GM18861 (cell line): ENCODE results near the gene ARFGAP3.

Experiments
- ATAC-seq: cut with Tn5 transposase; IDR thresholded peaks from one replicate; pipeline ENCODE4 v1.9.1; 2021; ENCODE audit not compliant: unreplicated experiment

ARFGAP3 gene, protein sequence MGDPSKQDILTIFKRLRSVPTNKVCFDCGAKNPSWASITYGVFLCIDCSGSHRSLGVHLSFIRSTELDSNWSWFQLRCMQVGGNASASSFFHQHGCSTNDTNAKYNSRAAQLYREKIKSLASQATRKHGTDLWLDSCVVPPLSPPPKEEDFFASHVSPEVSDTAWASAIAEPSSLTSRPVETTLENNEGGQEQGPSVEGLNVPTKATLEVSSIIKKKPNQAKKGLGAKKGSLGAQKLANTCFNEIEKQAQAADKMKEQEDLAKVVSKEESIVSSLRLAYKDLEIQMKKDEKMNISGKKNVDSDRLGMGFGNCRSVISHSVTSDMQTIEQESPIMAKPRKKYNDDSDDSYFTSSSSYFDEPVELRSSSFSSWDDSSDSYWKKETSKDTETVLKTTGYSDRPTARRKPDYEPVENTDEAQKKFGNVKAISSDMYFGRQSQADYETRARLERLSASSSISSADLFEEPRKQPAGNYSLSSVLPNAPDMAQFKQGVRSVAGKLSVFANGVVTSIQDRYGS

GRCh38 chr22:42856865-42857704 lies at the start of gene ARFGAP3:
ARFGAP3 (minus strand) TSS chr22:42857273; CDS start chr22:42857182, 91 bp downstream.
- peak; percentile 69 for ATAC-seq

GRCh38 chr22:42905702-42906183 lies 48.7 kb upstream of the ARFGAP3 start:
- no peak for ATAC-seq

DNA sequence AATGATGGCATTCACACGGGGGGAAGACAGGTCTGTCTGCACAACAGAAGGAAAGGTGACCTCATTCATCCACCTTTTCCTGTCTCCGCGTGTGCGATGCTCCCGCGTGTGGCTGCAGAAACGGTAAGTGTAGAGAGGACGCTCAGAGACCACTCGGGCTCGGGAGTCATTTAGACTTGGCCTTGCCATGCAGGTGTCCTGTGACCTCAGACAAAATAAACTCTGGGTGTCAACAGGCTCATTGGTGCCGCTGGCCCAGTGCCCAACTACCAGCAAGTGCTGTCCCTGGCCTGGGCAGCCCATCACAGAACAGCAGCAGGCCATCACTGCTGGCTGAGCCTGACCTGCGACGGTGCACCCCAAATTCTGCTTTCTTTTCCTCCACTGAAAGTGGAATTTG lies 48.1 kb upstream of the ARFGAP3 start:
- ATAC-seq: no peak

- ATAC-seq: no peak
These were observed 47.0 kb upstream of the ARFGAP3 start for GRCh38 chr22:42904050-42904449.

- no peak for ATAC-seq
These were observed 45.9 kb upstream of the ARFGAP3 start for GRCh38 chr22:42902875-42903510.

GRCh38 chr22:42901790-42902508 lies 44.9 kb upstream of the ARFGAP3 start:
- no peak for ATAC-seq

- ATAC-seq: no peak
These were observed 40.9 kb upstream of the ARFGAP3 start for GRCh38 chr22:42897960-42898359.

- ATAC-seq: no peak
These were observed 38.5 kb upstream of the ARFGAP3 start for GRCh38 chr22:42895541-42895981.

GRCh38 chr22:42895087-42895486 lies 38.0 kb upstream of the ARFGAP3 start:
- no peak for ATAC-seq

DNA sequence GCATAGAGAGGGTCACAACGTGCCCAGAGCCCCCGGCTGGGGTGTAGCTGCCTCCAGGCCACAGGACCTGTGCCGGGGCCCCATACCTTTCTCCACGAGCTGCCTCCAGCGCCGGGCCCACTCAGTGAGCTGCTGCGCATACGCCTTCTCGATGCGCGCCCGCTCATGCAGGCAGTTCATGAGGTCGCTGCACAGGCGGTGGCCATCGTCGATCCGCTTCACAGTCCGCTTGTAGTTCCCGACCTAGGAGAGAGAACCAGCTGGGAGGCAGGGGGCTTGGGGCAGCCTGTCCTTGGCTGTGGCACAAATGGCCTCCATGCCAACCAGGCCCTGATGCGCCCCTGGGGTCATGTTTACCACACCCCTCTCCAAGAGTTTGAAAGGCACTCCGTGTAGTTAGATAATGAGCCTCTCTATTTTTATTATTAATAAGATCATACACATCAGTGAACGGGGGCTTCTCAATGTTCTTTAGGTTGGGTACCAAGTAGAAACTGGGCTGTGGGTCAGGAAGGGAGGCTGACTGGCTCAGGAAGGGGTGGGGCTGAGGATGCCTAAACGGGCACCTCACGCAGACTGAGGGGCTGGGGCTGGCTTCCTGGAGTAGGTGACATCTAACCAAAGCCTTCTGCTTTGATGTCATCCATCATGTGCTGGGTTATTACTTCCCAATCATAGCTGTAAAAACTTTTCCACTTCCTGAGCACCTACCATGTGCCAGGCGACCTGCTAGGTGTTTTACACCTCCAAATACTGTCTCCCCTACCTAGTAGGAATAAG lies 36.5 kb upstream of the ARFGAP3 start:
- ATAC-seq: no peak

- ATAC-seq: no peak
These were observed 35.7 kb upstream of the ARFGAP3 start for GRCh38 chr22:42892571-42893316.

GRCh38 chr22:42892156-42892555 lies 35.1 kb upstream of the ARFGAP3 start:
- ATAC-seq: no peak

DNA sequence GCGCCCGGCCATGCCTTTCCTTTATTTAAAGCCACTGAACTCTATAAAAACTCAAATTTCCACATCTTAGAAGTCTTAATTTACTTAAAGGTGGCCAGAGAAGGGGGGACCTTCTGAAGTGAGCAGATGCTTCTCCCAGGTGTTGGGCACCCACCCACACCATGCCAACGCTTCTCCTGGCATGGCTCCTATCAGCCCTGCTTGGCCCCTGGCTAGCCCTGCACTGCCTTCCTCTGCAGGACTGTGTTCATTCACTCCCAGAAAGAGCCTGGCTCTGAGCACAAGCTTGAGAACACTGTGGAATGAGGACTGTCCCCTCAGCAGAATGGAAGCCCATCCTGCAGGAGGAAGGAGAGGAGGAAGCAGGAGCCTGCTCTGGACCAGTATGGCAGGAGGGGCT lies 34.6 kb upstream of the ARFGAP3 start:
- no peak for ATAC-seq

- no peak for ATAC-seq
These were observed 33.9 kb upstream of the ARFGAP3 start for GRCh38 chr22:42891008-42891407.

DNA sequence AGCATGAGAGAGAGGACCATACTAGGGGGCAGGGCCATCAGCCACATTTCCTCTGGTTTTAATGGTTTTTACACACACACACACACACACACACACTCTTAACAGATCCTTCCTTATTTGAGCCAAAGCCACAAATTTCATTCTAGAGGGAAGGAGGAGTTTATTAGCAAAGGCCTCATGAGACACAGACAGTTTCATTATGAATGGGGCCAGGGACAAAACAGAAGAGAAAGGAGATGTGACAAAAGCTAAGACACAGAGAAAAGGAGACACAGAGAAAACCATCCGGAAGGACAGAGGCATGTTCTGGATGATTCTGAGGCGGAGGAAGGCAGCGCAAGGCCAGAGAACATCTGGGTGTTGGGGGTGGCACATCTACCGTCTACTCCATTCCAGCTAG lies 32.2 kb upstream of the ARFGAP3 start:
- peak; percentile 49 for ATAC-seq

DNA sequence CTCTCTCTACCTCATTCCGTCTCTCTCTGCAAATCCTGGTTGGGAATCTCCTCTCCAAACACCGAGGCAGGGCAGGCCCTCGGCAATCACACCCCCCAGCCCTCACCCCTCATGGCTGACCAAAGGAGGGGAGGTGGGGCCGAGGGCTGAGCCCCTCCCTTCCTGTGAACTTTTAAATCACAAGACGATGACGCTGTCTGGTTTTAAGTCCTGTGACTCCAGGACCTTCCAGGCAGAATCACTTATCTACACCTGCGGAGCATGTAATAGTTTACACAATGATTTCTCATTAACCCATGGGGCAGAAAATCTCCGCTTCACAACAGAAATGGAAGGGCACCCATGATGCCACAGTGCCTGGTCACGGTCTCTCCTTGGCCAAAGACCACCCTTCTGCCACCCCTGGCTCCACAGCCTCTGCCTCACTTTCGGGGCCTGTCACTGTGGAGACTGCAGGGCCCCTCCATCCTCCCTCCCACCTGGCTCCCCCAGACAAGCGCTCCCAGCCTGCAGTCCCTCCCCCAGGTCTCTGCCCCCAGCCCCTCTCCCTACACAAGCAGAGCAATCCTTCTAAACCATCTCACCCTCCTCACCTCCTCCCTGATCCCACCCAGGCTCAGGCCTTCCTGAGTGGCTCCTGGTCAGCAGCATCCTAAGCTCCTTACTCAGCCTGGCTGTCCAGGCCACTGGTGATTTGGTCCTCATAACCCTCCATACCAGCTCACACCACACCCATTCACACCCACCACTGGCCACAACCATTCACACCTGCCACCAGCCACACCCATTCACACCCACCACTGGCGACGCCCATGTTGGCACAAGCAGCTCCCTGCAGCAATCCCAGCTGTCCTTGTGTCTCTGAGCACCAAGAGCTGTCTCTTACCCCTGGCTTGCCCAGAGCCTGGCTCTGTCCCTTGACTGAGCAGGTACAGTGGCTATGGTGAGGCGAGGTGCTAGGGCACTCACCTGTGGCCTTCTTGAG lies 30.7 kb upstream of the ARFGAP3 start:
- ATAC-seq: no peak

DNA sequence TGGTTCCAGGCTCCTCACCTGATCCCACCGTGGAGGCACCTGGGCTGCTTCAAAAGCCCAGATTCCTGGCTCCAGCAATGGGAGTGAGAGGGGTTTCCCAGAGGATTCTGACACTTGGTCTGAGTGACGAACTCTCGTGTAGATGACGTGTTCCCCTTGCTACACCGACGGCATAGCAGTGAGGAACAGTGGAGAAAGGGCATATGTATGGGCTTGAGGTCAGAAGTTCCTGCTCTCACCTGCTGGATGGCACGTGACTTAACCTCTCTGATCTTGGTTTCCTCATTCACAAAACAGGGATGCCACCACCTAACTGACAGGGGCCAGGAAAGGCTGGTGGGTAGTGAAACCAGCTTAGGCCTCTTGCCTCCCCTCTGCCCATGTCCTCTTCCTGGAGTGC lies 30.0 kb upstream of the ARFGAP3 start:
- ATAC-seq: no peak

GRCh38 chr22:42885446-42885845 lies 28.4 kb upstream of the ARFGAP3 start:
- ATAC-seq: no peak
